A549 (cell line): ENCODE results near the gene HPGDS.

Source experiments
- CBX8 ChIP-seq: fragments of 200-600 bp; sonication (generic); IDR thresholded peaks from 2 replicates; pipeline ENCODE4 v1.6.1; 2016
- EP300 ChIP-seq, 2 experiments: fragments of >200 bp; sonication (Bioruptor Twin); formaldehyde crosslinking; IDR thresholded peaks; 2 replicates in 1 of 2; 3 replicates in 1 of 2; pipeline ENCODE4 v1.6.1; 2016 to 2017
- ESRRA ChIP-seq: fragments of 150-350 bp; IDR thresholded peaks from 2 replicates; pipeline ENCODE4 v1.6.1; 2014; ENCODE audit warnings: mild to moderate bottlenecking, low read length, borderline replicate concordance
- FOSL2 ChIP-seq, 2 experiments: fragments of 450-650 bp in 1 of 2; fragments of >200 bp in 1 of 2; sonication (Bioruptor Twin) in 1 of 2; formaldehyde crosslinking; IDR thresholded peaks; 2 replicates each; pipeline versions ENCODE4 v1.5.0 to v1.6.1; 2016 to 2020; ENCODE audit warnings: mild to moderate bottlenecking in 1 of 2, moderate library complexity in 1 of 2
- POLR2A ChIP-seq: IDR thresholded peaks from 2 replicates; pipeline ENCODE4 v1.6.1; 2012; ENCODE audit warnings: mild to moderate bottlenecking, low read length
- RCOR1 ChIP-seq: fragments of 150-350 bp; IDR thresholded peaks from 2 replicates; pipeline ENCODE4 v1.6.1; 2014; ENCODE audit warnings: antibody characterized with exemption, low read length, low read depth
- RFX5 ChIP-seq: fragments of 450-650 bp; IDR thresholded peaks from 2 replicates; pipeline ENCODE4 v1.7.1; 2014; ENCODE audit warnings: antibody characterized with exemption, mild to moderate bottlenecking, moderate library complexity
- ZFP36 ChIP-seq: fragments of 450-650 bp; IDR thresholded peaks from 2 replicates; pipeline ENCODE4 v1.6.1; 2014; ENCODE audit warnings: borderline replicate concordance; ENCODE audit not compliant: partially characterized antibody
- TF ChIP-seq, protein P1 (sequence below): fragments of >200 bp; sonication (Bioruptor Twin); formaldehyde crosslinking; IDR thresholded peaks from 3 replicates; pipeline ENCODE4 v1.6.1; 2016
- TF ChIP-seq, protein P2 (sequence below): fragments of >200 bp; sonication (Bioruptor Twin); formaldehyde crosslinking; IDR thresholded peaks from 3 replicates; pipeline ENCODE4 v1.5.1; 2016
- TF ChIP-seq, protein P3 (sequence below): fragments of 450-650 bp; IDR thresholded peaks from 2 replicates; pipeline ENCODE4 v1.6.1; 2014; ENCODE audit warnings: antibody characterized with exemption
- TF ChIP-seq, protein P4 (sequence below): fragments of 200-600 bp; sonication (generic); IDR thresholded peaks from 2 replicates; pipeline ENCODE4 v1.6.1; 2016; ENCODE audit warnings: antibody characterized with exemption, mild to moderate bottlenecking, moderate library complexity

DNA sequence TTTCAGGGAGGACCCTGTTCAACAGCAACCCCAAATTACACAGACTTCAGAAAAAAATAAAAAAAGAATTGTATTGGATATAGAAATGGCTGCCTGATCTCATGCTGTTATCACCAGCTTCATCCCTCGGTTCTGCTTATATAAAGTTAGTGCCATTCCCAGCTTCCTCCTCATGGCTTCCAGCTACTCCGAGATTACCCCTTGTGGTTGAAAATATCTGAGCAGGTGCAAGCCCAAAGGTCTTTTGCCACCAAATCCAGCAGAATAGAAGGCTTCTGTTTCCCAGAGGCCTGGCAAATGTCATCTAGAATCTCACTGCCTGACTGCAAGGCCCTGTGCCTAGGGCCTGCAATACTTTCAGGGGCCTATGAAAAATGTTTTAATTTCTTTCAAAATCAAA lies 13.8 kb upstream of the HPGDS start:
- TF ChIP-seq, protein P1, sequence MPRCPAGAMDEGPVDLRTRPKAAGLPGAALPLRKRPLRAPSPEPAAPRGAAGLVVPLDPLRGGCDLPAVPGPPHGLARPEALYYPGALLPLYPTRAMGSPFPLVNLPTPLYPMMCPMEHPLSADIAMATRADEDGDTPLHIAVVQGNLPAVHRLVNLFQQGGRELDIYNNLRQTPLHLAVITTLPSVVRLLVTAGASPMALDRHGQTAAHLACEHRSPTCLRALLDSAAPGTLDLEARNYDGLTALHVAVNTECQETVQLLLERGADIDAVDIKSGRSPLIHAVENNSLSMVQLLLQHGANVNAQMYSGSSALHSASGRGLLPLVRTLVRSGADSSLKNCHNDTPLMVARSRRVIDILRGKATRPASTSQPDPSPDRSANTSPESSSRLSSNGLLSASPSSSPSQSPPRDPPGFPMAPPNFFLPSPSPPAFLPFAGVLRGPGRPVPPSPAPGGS, result no peak
- TF ChIP-seq EP300 (IDR thresholded peaks at IDR 0.05) (no peak), POLR2A (no peak), FOSL2 (IDR thresholded peaks at IDR 0.05) (no peak), FOSL2 (CRISPR knock-in tag; IDR thresholded peaks at IDR 0.05) (no peak), ESRRA (no peak), RCOR1 (no peak), ZFP36 (no peak), CBX8 (no peak), RFX5 (no peak)
- TF ChIP-seq, protein P2, sequence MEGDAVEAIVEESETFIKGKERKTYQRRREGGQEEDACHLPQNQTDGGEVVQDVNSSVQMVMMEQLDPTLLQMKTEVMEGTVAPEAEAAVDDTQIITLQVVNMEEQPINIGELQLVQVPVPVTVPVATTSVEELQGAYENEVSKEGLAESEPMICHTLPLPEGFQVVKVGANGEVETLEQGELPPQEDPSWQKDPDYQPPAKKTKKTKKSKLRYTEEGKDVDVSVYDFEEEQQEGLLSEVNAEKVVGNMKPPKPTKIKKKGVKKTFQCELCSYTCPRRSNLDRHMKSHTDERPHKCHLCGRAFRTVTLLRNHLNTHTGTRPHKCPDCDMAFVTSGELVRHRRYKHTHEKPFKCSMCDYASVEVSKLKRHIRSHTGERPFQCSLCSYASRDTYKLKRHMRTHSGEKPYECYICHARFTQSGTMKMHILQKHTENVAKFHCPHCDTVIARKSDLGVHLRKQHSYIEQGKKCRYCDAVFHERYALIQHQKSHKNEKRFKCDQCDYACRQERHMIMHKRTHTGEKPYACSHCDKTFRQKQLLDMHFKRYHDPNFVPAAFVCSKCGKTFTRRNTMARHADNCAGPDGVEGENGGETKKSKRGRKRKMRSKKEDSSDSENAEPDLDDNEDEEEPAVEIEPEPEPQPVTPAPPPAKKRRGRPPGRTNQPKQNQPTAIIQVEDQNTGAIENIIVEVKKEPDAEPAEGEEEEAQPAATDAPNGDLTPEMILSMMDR, result no peak
- TF ChIP-seq, protein P3, sequence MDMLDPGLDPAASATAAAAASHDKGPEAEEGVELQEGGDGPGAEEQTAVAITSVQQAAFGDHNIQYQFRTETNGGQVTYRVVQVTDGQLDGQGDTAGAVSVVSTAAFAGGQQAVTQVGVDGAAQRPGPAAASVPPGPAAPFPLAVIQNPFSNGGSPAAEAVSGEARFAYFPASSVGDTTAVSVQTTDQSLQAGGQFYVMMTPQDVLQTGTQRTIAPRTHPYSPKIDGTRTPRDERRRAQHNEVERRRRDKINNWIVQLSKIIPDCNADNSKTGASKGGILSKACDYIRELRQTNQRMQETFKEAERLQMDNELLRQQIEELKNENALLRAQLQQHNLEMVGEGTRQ, result no peak
- TF ChIP-seq, protein P4, sequence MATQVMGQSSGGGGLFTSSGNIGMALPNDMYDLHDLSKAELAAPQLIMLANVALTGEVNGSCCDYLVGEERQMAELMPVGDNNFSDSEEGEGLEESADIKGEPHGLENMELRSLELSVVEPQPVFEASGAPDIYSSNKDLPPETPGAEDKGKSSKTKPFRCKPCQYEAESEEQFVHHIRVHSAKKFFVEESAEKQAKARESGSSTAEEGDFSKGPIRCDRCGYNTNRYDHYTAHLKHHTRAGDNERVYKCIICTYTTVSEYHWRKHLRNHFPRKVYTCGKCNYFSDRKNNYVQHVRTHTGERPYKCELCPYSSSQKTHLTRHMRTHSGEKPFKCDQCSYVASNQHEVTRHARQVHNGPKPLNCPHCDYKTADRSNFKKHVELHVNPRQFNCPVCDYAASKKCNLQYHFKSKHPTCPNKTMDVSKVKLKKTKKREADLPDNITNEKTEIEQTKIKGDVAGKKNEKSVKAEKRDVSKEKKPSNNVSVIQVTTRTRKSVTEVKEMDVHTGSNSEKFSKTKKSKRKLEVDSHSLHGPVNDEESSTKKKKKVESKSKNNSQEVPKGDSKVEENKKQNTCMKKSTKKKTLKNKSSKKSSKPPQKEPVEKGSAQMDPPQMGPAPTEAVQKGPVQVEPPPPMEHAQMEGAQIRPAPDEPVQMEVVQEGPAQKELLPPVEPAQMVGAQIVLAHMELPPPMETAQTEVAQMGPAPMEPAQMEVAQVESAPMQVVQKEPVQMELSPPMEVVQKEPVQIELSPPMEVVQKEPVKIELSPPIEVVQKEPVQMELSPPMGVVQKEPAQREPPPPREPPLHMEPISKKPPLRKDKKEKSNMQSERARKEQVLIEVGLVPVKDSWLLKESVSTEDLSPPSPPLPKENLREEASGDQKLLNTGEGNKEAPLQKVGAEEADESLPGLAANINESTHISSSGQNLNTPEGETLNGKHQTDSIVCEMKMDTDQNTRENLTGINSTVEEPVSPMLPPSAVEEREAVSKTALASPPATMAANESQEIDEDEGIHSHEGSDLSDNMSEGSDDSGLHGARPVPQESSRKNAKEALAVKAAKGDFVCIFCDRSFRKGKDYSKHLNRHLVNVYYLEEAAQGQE, result no peak
